ENCODE data around the gene SENP1.
"Not testable (repeated sequence)": the region's sequence is repeated elsewhere in the genome, so short reads cannot be mapped to it uniquely, and the experiment has no call there.

The SENP1 gene

DNA sequence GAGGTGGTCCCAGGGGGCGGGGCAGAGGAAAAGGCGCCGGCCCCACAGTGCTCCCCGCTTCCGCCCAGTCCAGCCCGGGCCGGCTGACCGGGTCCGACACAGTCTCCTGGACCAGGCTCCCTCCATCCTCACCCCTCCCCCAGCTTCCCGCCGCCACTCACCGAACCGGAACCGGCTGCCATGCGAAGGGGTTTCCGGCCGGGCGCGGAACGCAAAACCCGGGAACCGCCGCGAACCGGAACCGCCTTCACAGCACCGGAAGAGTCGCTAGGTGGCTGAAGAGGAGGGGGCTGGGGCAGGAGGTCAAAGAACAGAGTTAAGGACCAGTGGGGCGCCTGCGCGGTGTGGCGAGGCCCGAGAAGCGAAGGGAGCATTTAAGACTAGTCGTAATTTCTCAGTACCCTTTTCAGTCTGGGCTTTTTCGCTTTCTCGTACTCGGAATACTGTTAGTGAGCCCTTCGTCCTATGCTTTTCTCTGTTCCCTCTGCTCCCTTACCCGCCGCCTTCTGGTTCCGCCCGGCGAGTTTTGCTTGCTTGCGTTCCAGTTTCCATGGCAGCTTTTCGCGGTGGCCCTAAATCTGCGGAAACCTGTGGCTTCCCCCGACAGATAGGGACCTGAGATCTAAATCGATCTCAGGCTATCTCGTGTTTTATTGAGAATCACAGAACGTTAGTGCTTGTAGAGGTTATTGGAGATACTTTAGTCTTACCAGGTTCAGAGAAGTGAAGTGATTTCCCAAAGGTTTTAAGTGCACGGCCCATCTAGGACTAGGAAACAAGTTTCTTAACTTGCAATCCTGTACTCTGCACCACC lies at the start of gene SENP1:
SENP1 (minus strand) TSS at position 213 of the 814 bp plus-strand sequence. CDS start 4,607 bp downstream, outside the sequence.
- FAIRE-seq, result no peak

DNA sequence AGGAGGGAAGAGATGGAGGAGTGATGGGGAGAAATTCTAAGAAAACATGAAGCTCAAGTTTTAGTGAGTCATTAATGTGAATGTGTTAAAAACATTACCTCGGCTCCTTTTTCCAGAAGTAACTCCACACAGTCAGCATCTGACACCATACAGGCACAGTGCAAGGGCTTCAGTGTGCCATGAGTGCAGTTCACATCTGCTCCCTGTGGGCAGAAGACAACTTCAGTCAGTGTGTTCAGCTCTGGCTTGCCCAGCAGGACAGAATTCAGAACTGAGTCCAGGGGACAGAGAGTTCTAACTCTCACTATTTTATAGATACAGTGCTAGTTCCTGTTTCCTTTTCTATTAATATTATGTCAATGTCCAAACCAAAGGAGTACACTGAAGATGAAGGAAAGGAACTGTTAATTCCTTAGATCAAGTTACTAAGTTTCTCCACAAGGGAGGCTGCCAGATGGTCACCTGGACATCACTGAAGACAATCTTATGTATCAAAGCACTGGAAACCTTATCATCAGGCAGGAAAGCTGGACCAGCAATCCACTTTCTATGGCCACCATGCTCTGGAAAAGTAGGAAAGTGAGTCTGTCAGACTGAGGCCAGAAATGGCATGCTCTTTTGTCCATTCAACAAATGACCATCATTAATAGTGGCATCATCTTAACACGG lies 45.4 kb upstream of the SENP1 start:
- no peak for FAIRE-seq

DNA sequence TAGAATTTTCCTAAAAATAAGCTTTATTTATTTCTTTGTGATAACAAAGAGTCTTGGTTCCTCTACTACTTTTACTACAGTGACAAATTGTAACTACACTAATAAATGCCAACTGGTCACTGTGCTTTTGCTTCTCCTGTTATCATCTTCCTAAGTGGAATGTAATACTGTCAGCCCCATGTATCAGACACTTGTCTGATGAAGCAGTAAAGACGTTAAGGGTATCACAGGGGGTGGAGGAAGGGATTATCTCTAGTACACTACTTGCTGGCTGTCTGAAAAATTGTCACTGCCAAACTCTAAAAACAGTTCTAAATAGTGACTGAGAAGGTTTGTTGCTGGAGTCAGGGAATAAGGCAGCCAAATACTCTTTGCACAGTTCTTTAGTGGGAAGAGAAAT lies 40.1 kb upstream of the SENP1 start:
- FAIRE-seq, result no peak

DNA sequence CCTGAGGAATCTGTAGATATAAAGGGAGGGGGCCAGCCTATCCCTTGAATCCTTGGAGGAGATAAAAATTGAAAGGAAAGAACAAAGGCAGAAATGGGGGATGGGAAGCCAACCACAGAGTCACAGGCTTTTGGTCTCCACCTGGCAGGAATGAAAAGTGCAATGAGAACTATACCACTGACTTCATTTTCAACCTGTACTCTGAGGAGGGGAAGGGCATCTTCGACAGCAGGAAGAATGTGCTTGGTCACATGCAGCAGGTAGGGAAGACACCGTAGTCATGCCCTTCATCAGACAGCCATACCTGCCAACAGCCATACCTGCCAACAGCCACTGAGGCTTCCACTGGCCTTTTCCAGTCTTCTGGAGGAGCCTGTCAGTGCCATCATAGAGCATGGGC lies 38.0 kb upstream of the SENP1 start:
- FAIRE-seq, result no peak

DNA sequence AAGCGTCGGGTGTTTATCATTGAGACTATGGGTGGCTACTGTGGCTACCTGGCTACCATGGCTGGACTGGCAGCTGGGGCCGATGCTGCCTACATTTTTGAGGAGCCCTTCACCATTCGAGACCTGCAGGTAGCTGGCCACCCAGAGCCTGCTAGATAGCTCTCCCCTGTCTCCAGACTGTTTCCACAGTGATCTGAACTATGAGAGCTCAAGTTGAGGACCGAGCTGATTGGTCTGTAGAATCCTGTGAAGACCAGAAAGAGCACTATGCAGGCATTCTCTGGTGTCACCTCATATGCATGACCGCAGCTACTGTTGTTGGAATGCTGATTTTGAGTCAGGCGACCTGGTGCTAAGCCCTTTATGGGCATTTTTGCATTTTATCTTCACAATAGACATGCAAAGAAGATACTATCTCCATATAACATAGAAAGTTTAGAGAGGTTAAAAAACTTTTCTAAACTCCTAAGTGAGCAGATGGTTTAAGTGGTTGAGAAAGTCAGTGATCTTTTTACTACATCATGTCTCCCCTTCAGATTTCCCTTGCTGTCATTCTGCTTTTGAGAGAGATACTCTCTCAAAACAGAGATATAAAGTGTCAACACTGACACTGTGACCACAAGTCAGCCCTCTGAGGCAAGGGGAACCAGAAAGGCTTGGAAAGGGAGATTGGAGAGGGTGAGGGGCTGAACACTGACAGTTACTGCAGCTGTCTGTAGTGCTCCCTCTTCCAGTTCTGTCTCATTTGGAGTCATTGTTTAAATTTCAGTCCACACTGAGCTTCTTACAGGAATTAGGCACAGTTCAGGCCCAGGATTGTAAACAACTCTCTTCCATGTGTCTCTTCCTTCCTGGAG lies 37.2 kb upstream of the SENP1 start:
- no peak for FAIRE-seq

DNA sequence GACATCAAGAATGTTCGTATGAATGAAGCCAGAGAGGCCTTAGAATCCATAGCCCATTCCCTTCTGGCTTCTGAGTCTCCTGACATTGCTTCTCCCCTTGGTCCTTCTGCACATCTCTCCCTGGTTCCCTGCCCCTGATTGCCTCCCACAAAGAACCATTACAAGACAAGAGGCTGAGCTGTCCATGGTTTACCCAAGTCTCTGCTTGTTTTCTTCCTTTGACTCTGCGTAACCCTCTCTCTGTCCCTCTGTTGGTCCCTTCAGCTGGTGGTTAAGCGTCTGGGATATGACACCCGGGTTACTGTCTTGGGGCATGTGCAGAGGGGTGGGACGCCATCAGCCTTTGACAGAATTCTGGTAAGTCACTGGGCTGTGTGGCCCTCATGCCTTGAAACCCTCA lies 29.1 kb upstream of the SENP1 start:
- no peak for FAIRE-seq

DNA sequence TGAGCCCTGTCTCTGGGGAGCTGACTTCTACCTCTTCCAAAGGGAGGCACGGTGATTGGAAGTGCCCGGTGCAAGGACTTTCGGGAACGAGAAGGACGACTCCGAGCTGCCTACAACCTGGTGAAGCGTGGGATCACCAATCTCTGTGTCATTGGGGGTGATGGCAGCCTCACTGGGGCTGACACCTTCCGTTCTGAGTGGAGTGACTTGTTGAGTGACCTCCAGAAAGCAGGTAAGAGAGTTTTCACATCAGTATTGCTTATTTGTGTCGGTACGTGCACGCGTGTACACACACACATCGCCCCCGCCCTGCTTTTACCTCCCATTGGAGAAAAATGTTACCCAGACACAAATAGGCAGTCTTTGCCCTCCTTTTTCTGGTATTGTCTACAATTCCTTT lies 26.9 kb upstream of the SENP1 start:
- no peak for FAIRE-seq

DNA sequence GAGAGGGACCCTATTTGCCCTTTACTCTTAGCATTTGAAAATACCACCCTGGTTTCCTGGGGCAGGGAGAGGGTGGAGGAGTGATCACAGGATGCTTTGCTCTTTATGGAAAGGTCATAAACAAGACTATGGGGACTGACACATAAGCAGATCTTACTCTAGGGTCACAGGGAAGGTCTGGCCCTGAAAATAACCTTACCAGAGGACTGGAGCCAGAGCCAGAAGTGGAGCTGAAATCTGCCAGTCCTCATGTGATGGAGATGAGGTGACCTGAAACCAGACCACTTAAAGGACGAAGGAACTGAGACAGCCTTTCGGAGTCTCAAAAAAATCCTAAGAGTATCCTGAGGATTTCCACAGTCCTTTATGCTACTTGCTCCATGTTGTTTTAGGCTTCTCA lies 25.6 kb upstream of the SENP1 start:
- no peak for FAIRE-seq

DNA sequence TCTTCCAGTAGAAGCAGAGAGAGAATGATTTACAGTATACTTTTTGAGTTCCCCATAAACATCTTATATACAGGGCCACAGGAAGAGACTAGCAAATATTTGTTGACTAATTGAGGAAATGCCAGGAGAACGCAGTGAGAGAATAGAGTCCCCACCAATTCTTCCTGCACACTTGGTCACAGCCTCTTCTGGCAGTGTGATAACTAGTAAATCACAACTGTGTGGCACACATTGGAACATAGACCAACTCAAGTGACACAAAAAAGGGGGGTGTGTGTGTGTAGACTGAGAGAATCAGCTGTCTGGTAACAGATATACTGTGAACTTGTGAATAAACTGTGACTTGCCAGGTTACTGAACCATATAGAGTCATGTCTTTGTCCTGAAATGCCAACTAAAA lies 23.5 kb upstream of the SENP1 start:
- no peak for FAIRE-seq

DNA sequence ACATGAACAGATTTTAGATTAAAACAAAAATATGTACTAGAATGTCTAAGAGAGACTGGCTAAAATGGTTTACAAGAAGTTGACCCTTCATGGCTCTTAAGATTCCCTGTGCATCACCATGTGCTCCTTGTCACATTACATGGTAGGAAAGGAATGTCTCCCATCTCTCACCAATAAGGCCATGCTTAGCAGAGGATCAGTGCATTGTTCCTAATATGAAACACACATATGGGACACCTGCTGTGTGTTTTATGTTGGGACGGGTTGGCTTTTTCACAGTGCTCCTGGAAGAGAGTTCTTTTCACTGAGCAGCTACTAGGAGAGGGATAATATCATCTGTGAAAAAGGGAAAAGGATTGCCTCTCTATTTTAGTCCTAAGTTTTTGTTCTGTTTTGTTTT lies 22.9 kb upstream of the SENP1 start:
- FAIRE-seq, result no peak

DNA sequence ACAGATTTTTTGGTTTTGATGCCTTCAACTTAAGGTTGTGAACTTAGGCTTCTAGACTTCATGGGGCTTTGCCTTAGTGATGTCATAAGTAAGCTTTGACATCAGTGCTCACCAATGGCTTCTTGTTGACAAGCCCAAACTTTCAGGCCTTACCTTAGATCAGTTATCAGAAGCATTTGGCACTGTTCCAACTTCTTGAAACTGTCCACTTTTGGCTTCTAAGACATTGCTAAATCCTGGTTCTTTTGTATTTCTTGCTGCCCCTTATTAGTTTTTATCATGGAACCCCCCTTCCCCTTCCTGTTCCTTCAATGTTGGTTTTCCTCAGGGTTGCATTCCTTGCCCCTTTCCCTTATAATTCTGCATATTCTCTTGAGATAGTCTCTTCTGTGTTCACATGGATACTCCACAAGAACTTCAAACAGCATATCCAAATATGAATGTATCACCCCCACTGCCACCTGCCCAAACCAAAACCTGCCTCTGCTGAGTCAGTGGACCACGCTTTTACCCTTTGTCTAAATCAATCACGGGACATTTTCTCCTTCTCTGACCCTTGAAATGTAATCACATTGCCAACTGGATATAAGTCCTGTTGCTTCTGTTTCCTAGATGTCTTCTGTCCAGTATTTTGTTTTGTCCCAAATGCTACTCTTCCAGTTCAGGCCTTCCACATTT lies 21.2 kb upstream of the SENP1 start:
- FAIRE-seq, result no peak

DNA sequence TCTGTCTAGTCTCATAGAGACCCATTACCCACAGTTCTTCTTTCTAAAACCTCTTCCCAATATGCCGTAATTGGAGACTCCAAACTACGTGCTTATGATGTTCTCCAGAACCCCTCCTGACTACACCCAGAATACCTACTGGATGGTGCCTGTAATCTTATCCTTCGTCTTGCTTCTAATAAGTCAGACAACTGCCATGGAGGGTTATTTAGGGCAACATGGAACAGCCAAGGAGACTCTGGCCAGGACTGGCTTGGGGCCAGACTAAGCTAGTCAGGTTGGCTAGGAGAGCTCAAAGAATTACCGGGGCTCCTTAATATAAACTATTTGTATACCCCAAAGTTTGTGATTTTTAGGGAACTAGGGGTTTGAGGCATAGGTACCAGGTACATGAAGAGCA lies 20.1 kb upstream of the SENP1 start:
- FAIRE-seq, result no peak

DNA sequence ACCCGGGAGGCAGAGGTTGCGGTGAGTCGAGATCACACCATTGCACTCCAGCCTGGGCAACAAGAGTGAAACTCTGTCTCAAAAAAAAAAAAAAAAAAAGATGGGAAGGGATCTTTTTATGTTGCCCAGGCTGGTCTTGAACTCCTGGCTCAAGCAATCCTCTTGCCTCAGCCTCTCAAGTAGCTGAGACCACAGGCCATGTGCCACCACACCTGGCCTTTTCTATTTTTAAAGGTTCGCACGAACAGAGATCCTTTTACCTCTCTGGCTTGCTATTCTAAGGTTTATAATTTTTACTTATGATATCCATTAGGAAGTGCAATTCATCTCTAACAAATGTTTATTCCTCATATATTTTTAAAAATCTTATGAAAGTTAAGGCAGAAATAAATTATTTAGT lies 19.7 kb upstream of the SENP1 start:
- not testable (repeated sequence) for FAIRE-seq

DNA sequence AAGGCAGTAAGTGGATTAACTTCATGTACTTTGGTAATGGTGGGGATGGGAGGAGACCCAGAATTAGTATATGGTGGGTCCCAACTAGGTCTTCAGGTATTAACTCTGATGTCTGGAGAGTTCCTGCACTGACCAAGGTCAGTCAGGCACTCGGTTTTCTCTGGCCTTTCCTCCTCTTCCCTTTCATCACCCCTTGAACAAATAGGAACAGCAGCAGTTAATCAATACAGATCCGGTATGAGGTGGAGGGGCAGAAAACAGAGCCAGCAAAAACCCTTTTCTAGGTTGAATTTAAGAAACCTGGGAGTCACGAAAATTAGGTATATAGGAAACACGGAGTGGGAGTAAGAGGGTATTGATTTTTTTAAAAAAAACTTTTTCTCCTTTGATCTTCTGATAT lies 17.3 kb upstream of the SENP1 start:
- FAIRE-seq, result no peak

DNA sequence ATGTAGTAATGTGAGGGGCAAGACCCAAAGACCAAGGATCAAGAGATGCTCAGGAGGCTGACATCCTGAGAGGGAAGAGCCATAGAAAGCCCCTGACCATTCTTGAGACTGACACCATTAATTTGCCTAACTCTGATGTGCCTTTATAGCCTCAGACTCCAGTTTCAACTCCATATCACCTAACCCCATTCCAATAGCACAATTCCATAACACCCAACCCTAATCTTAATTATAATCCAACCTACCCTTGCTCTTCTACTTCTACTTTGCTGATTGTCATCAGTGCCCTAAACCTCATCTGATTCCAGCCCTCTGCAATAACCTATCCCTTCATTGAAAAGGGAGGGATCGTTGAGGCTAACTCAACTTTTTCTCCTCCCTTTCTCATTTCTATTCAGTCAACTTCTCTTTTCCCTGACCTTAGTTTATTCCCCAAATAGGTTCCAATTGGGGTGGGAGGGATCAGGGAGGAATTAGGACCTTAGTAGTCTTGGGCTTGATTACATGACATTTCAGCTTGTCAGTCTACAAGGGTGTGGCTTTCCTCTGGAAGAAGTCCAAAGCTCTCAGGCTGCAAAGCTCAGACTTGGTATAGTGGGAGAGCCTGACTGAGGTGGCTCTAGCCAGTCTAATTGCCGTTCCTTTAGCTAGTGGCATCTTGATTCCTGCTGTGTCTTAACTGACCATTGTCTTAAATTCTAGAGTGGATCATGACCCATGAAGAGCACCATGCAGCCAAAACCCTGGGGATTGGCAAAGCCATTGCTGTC lies 16.4 kb upstream of the SENP1 start:
- FAIRE-seq, result no peak

DNA sequence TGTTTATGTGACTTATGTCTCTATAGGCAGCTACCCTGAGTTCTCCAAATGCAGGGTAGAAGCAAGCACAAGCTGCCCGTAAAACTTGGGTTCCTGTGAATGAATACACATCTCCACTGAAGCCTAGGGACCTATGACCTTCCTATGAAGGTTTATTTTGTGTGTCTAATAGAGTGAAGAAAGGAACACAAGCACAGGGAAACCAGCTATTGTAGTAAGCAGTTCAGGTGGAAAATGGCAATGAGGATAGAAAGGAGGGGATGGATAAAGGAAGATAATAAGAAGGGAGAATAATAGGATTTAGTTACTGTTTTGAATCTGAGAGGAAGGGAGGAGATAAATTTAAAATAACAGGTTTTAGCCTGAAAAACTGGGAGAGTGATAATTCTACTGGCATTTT lies 15.6 kb upstream of the SENP1 start:
- no peak for FAIRE-seq

DNA sequence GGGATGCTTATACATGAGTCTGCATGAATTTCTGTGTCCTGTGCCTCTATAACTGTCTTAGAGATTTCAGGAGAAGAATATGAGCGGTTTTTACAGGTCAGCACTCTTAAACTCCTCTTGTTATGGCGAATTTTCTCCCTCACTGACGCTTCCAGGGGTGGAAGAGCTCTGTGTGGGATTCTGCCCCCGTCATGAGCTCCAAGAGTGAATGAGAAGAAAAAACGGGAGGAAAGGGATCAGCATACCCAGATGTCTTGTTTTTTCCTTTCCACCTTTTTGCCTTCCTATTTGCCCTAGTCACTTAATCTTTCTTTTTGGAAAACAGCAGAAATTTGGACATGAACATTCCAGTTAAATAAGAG lies 13.9 kb upstream of the SENP1 start:
- FAIRE-seq, result no peak

DNA sequence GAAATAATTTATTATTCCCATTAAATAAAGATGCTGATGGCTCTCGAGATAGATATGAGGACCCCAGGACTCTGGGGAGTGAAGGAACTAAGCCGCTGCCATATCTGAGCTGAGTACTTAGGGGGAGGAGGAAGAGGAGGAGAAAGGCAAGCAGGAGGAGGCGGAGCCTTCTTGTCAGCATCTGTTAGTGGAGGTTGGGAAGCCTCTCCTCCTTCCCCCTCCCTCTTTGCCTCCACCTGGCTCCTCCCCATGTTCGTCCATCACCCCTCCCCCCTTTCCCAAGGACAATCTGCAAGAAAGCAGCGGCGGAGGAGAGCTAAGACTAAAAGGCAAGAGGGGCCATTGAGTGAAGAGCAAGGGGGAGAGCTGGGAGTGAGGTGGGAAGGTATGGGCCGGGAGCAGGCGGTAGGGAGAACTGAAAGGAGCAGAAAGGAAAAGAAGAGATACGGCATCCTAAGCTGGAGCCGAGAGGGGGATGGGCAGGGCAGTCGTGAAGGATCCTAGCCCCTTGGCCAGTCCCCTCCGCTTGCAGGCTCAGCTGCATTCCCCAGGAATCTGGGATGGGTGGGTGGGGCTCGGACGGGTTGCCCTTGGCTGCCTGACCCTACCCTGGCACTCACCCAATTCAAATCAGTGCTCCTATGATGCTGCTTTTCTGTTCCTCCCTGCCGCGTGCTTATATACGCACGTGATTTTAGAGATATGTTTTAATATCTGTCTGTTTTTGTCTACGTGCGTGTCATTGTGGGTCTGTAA lies 13.4 kb upstream of the SENP1 start, which contains the start of gene PFKM:
PFKM (plus strand) TSS at position 287 of the 756 bp plus-strand sequence. CDS start 3,411 bp downstream, outside the sequence.
- peak; percentile 18 for FAIRE-seq

DNA sequence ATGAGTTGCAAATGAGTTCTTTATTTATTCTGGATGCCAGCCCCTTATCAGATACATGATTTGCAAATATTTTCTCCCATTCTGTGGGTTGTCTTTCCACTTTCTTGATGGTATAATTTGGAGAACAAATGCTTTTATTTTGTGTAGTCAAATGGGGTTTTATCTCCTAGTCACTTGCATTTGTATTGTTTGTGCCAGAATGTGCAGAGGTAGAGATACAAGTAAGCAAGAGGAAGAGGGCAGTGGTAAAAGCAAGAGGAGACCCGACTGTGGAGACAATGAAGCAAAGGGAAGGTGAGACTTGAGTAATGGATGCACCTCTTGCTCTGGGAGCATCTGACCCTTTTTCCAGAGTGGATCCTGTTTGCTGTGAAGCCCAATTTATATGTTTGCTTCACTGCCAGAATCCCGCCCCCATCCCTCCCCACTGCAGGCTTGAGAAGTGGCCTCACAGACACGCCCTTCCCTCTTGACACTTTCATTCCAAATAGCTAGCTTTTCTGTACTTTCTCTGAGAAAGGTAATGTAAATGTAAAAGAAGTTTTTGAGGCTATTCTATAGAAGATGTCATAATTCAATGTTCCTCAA lies 12.5 kb upstream of the SENP1 start:
- FAIRE-seq, result no peak

DNA sequence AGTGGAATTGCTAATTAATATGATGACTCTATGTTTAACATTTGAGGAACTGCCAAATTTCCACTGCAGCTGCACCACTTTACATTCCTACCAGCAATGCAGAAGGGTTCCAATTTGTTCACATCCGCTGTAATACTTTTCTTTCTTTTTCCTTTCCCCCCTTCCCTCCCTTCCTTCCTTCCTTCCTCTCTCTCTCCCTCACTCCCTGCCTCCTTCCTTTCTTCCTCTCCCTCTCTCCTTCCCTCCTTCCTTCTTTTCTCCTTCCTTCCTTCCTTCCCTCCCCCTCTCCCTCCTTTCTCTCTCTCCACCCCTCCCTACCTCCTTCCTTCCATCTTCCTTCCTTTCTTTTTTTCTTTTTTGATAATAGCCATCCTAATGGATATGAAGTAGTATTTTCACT lies 10.1 kb upstream of the SENP1 start:
- FAIRE-seq, result no peak

DNA sequence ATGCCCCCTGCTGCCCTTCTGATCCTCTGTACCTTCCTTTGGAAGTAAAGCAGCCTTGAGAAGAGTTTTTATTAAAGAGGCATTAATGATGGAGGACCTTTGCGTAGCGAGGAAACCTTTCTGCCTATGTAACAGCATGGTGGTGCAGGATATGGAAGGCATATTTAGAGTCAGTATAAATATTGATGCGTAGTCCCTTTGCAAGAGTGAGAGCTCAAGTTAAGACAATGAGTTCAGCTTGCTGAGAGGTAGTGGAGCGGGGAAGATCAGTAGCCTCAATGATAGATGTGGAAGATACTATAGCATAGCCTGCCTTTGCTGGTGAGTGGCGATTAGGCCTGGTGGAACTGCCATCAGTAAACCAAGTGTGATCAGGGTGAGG lies 5.4 kb upstream of the SENP1 start:
- FAIRE-seq, result not testable (repeated sequence)

All from endometrium (tissue), 2 donors.